ENCODE measurements around the gene ASB10. TPM values are rescaled to one million over a fixed set of nuclear protein-coding genes. Genes with fewer than 3 reads are reported as not detected.

ASB10 gene
- total and polyA plus RNA-seq, 2 donors (not counting 1 experiment from before 2014, with no cell fraction given), result not detected

DNA sequence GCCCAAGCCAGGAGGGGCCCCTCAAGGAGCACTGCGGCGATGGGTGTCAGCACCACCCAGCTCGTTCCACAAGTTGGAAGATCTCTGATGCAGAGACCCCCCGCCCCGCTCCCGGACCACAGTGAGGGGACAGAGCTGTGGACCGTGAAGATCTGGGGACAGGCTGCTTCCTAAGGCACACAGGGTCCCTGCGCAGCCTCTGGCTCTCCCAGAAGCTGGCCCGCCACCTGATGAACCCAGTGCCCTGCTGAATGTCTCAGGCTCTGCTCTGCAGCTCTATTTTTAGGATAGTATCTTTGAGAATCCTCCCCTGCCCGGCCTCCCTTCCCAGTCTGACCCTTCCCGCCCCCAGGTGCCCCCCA, 49.3 kb downstream of the ASB10 start:
- TF ChIP-seq EZH2 (IDR thresholded peaks at IDR 0.05; ENCODE audit: low read length, missing control alignments) (no peak), CTCF (conservative IDR thresholded peaks at IDR 0.05 in 1 of 2, IDR thresholded peaks at IDR 0.05 in 1 of 2; ENCODE audit: low read depth in 1 of 2, low read length in 2 of 2) (no peak)
- H3K36me3 ChIP-seq (ENCODE audit: control insufficient read depth, insufficient read depth, low read length), result peaks cover 25% of the 10 kb centered on the region
- H3K4me1 ChIP-seq (ENCODE audit: control insufficient read depth, extremely low read depth, insufficient read depth, low read length), result no peaks in the 10 kb centered on the region

DNA sequence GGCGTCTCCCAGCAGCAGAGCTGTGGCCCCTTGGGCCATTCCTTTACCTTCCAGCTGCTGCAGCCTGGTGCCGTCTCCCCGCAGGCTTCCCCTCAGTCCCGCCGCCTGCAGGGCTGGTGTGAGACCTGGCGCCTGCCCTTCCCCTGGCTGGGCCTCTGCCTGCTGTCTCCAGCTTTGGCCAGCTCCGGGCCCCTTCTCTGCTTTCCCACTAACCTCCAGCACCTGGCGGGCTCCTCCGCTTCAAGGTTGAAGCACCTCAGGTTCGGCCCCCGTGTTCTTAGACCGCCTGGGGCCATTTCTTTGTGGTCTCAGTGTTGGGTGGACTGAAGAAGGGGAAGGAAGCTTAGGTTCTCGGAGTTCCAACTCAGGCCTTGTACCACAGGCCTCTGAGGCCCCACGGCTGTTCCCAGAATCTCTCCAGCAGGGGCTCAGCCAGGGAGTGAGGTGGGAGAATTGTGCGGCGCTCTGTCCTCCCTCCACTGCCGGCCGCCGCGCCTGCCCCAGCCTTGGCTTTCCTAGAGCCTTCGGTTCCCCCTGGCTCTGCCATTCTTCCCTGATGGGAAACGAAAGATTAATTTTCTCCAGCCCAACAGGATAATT, 49.9 kb downstream of the ASB10 start:
- Histone ChIP-seq H3K36me3 (ENCODE audit: control insufficient read depth, insufficient read depth, low read length) (peaks cover 27% of the 10 kb centered on the region), H4K20me1 (ENCODE audit: control insufficient read depth, extremely low read depth, insufficient read depth, low read length) (no peaks in the 10 kb centered on the region), H3K9me3 (ENCODE audit: control insufficient read depth, insufficient read depth, low read depth, low read length) (no peaks in the 10 kb centered on the region), H3K9ac (ENCODE audit: insufficient read depth, low read length) (no peak overlapping the region), H2AFZ (ENCODE audit: low read length) (no peak overlapping the region), H3K79me2 (ENCODE audit: control insufficient read depth, insufficient read depth, low read length) (no peaks in the 10 kb centered on the region), H3K4me1 (ENCODE audit: control insufficient read depth, extremely low read depth, insufficient read depth, low read length) (no peaks in the 10 kb centered on the region), H3K4me2 (ENCODE audit: extremely low read depth, insufficient read depth, low read length) (no peak overlapping the region), H3K27ac (ENCODE audit: insufficient read depth, low read length) (no peak overlapping the region), H3K27me3 (ENCODE audit: control insufficient read depth, insufficient read depth, low read length) (no peaks in the 10 kb centered on the region), H3K4me3 (replicated peaks in 1 of 4; ENCODE audit: control extremely low read depth in 1 of 4, insufficient read depth in 1 of 4, low read depth in 3 of 4, low read length in 4 of 4) (no peak overlapping the region)
- DNase-seq (ENCODE audit: low read depth in 2 of 2), result no peak
- TF ChIP-seq EZH2 (IDR thresholded peaks at IDR 0.05; ENCODE audit: low read length, missing control alignments) (no peak), CTCF (conservative IDR thresholded peaks at IDR 0.05 in 1 of 2, IDR thresholded peaks at IDR 0.05 in 1 of 2; ENCODE audit: low read depth in 1 of 2, low read length in 2 of 2) (no peak)

More for the DNA sequence above, 49.3 kb downstream of the ASB10 start:
- Histone ChIP-seq H3K27me3 (ENCODE audit: control insufficient read depth, insufficient read depth, low read length) (no peaks in the 10 kb centered on the region), H3K4me3 (replicated peaks in 1 of 4; ENCODE audit: control extremely low read depth in 1 of 4, insufficient read depth in 1 of 4, low read depth in 3 of 4, low read length in 4 of 4) (no peak overlapping the region), H3K9me3 (ENCODE audit: control insufficient read depth, insufficient read depth, low read depth, low read length) (no peaks in the 10 kb centered on the region), H3K27ac (ENCODE audit: insufficient read depth, low read length) (no peak overlapping the region), H3K4me2 (ENCODE audit: extremely low read depth, insufficient read depth, low read length) (no peak overlapping the region), H3K9ac (ENCODE audit: insufficient read depth, low read length) (no peak overlapping the region), H4K20me1 (ENCODE audit: control insufficient read depth, extremely low read depth, insufficient read depth, low read length) (no peaks in the 10 kb centered on the region), H2AFZ (ENCODE audit: low read length) (no peak overlapping the region), H3K79me2 (ENCODE audit: control insufficient read depth, insufficient read depth, low read length) (no peaks in the 10 kb centered on the region)
- no peak for DNase-seq (ENCODE audit: low read depth in 2 of 2)

- DNase-seq (ENCODE audit: low read depth in 2 of 2), result no peak
- no peaks in the 10 kb centered on the region for H4K20me1 ChIP-seq (ENCODE audit: control insufficient read depth, extremely low read depth, insufficient read depth, low read length)
- no peaks in the 10 kb centered on the region for H3K79me2 ChIP-seq (ENCODE audit: control insufficient read depth, insufficient read depth, low read length)
- H3K9ac ChIP-seq (ENCODE audit: insufficient read depth, low read length), result no peak overlapping the region
- H3K36me3 ChIP-seq (ENCODE audit: control insufficient read depth, insufficient read depth, low read length), result peaks cover 22% of the 10 kb centered on the region
- H3K4me2 ChIP-seq (ENCODE audit: extremely low read depth, insufficient read depth, low read length), result no peak overlapping the region
- no peak for TF ChIP-seq EZH2 (IDR thresholded peaks at IDR 0.05; ENCODE audit: low read length, missing control alignments)
- TF ChIP-seq CTCF (conservative IDR thresholded peaks at IDR 0.05 in 1 of 2, IDR thresholded peaks at IDR 0.05 in 1 of 2; ENCODE audit: low read depth in 1 of 2, low read length in 2 of 2), result no peak
- H3K4me1 ChIP-seq (ENCODE audit: control insufficient read depth, extremely low read depth, insufficient read depth, low read length), result no peaks in the 10 kb centered on the region
- no peak overlapping the region for H3K27ac ChIP-seq (ENCODE audit: insufficient read depth, low read length)
- no peaks in the 10 kb centered on the region for H3K27me3 ChIP-seq (ENCODE audit: control insufficient read depth, insufficient read depth, low read length)
- H3K4me3 ChIP-seq (replicated peaks in 1 of 4; ENCODE audit: control extremely low read depth in 1 of 4, insufficient read depth in 1 of 4, low read depth in 3 of 4, low read length in 4 of 4), result no peak overlapping the region
- H2AFZ ChIP-seq (ENCODE audit: low read length), result no peak overlapping the region
- H3K9me3 ChIP-seq (ENCODE audit: control insufficient read depth, insufficient read depth, low read depth, low read length), result no peaks in the 10 kb centered on the region
Measured at GRCh38 chr7:151135866-151136843, 50.9 kb downstream of the ASB10 start.

Measured in fibroblast of lung (primary cell).